SH-SY5Y (cell line): Measurements from ENCODE around the gene WNK2.

Experiments
- GATA2 ChIP-seq: IDR thresholded peaks from 2 replicates; pipeline ENCODE4 v1.6.1; 2011; ENCODE audit warnings: mild to moderate bottlenecking, low read depth, low read length
- GATA3 ChIP-seq: IDR thresholded peaks from 2 replicates; pipeline ENCODE4 v1.6.1; 2011; ENCODE audit warnings: low read depth, mild to moderate bottlenecking, low read length, moderate library complexity

The WNK2 gene

DNA sequence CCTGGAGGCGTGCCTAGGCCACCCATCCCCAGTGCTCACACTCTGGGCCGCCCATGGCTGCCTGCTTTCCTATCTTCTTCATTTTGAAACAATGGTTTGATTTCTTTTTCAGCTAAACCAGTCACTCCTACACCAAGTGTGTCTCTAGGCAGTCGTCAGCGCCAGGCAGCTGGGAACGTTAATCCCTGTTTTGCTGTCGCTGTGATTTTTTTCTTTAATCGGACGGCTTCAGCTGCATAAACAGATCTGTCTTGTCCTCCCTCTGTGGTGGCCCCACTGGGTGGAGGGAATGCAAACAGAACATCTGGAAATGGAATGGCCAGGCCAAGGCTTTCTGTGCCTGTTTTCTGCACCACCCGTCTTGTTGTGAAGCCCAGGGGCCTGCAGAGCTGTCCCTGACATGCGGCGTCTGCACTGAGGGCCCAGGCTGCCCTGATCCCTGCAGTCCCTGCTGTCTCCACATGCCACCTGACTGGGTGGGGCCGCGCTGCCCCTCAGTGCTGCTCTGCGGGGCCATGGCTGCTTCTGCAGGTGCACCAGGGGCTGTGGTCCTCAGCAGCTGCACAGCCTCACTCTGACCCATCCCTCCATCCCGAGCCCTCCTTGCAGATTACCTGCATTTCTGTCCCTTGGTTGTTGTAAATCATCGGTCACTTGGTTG is 51.5 kb downstream of the WNK2 start:
- TF ChIP-seq GATA2, result no peak
- no peak for TF ChIP-seq GATA3

DNA sequence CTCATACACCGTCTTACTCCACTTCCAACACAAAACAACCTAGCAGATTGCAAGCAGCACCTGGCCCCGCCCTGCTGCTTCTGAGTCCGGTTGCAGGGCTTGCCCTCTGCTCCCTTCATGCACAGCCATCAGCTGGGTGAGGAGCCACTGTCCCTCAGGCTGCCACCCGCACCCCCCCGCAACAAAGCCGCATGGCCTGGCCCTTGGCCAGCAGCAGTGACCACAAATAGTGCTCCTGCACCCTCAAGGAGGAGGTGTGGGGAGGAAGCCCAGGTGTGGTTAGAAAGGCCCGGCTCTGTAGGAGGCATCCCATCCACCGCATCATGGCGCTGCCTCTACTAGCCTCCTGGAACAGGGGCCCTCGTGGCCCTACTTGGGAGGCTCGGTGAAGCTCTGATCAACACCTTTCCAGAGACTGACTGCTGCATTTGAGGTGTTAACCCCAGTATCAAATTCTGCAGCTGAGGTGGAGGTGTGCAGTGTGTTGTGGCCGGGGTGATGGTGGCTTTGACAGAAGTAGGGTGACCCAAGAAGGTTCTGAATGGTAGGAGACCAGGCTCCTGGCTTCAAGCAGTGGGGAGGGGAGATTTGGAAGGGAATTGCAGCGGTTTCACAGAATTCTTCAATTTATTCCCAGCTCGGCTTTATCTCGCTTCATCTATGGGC is 52.7 kb downstream of the WNK2 start:
- TF ChIP-seq GATA3 (no peak), GATA2 (no peak)

DNA sequence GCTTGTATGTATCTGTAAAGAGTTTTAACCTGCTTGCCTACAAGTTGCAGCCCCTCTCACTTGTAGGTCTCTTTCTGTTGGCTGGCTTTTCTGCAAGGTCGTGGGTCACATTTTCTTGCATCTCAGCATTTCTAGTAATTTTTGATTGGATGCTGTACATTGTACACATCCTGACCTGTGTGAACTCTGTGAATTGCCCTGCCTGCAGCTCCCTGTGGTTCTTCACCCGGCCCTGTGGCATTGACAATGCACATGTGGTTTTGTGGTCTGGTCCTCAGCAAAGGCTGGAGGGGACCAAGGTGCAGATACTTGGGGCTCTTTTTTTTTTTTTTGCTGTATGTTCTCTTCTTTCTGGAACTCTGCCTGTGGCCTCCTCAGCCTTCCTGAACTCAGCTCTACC is 53.6 kb downstream of the WNK2 start:
- TF ChIP-seq GATA2 (no peak), GATA3 (no peak)

- TF ChIP-seq GATA2 (no peak), GATA3 (no peak)
Measured at GRCh38 chr9:93238953-93239925, 55.3 kb downstream of the WNK2 start.

DNA sequence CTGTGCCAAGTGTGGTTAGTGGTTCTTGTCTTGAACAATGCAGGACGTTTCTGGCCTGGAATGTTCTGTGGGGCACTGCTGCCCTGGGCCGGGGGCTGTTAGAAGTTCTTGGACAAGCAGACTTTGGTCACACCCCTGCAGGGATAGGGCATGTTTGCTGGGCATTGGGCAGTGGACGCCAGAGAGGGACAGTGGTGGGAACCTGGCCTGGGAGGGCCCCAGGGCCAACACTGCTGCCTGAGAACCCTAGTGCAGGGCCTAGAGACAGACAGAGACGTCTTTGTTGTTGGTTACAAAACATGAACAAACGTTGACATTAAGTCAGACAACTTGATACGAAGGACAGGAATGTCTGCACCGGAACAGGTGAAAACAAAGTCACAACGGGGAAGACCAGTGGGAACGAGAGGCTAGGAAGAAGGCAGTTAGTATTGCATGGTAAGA is 57.0 kb downstream of the WNK2 start:
- no peak for TF ChIP-seq GATA3
- no peak for TF ChIP-seq GATA2

DNA sequence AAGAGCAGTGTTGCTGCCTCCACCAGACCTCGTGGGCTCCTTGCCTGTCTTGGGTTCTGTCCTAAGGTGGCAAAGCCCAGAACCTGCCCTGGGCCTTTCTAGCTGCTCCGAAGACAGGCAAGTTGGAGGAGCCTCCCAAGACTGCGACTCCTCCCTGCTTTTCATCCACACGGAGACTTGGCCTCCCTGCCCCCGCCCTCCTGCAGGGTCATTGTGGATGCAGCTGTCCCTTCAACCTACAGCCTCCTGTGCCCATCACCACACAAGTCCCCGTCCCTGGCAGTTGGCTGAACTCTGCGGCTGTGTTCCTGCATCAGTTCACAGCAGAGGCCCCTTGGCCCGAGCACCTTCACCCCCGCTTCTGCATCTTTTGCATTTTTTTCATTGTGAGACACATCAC is 59.2 kb downstream of the WNK2 start:
- TF ChIP-seq GATA2 (no peak), GATA3 (no peak)

DNA sequence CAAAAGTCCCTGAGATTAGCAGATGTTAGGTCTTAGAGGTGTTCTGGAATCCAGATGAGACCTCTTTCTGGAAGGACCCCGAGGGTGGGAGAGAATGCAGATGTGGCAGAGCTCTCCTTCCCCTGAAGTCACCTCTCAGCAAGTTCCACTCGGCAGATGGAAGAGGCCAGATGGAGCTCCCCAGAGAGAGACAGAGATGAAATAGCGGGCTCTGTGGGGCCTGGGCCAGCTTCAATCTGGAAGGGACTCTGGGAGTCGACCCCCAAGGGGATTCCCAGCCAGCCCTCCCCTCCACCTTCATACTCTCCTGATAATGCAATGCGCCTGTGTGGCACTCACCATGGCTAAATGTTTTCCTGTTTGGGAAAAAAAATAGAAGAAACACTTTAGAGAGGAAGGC is 60.2 kb downstream of the WNK2 start:
- TF ChIP-seq GATA2 (no peak), GATA3 (no peak)

- TF ChIP-seq GATA3 (no peak), GATA2 (no peak)
Measured at GRCh38 chr9:93244510-93245436, 60.8 kb downstream of the WNK2 start.

DNA sequence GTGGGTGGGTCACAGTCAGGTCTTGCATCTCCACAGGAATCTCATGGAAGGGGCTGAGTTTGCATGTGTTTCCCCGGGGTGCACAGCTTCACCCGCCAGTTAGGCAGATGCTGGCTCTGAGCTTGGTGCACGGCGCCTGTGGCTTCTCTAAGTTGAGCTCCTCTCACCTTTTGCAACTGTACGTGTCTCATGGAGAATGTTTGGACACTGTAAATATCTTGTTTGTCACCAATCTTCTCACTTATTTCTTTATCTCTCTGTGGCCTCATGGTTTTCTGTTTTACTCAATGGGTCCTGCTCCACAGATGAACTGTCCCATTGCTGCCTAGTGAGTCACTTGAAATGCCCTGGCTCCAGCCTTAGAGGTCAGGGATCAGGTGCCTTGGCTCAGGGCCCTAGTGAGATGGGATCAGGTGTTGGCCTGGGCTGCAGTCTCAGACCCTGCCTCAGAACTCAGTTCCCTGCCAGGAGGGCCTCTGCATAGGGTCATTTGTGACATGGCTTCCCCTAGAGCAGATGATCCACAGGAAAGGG is 61.6 kb downstream of the WNK2 start:
- no peak for TF ChIP-seq GATA3
- TF ChIP-seq GATA2, result no peak

GRCh38 chr9:93246111-93246510 is 62.2 kb downstream of the WNK2 start:
- no peak for TF ChIP-seq GATA3
- no peak for TF ChIP-seq GATA2

DNA sequence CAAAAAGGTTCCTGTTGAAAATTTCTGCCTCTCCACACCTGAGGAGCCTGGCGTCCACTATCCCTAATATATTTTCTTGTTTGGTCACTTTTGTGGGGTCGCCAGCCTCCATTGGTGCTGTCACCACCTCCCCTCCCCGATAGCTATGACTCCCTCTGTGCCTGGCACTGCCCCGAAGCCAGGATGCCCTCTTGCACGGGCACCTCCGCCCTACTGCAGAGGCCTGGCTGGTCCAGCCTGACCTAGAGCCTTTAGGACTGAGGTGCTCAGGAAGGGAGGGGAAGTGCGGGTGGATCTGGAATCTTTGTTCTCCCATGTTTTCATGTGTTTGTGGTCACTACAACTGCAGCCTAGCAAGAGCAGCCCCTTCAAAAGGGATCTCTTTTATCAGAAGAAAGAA is 62.6 kb downstream of the WNK2 start:
- TF ChIP-seq GATA2, result no peak
- no peak for TF ChIP-seq GATA3

DNA sequence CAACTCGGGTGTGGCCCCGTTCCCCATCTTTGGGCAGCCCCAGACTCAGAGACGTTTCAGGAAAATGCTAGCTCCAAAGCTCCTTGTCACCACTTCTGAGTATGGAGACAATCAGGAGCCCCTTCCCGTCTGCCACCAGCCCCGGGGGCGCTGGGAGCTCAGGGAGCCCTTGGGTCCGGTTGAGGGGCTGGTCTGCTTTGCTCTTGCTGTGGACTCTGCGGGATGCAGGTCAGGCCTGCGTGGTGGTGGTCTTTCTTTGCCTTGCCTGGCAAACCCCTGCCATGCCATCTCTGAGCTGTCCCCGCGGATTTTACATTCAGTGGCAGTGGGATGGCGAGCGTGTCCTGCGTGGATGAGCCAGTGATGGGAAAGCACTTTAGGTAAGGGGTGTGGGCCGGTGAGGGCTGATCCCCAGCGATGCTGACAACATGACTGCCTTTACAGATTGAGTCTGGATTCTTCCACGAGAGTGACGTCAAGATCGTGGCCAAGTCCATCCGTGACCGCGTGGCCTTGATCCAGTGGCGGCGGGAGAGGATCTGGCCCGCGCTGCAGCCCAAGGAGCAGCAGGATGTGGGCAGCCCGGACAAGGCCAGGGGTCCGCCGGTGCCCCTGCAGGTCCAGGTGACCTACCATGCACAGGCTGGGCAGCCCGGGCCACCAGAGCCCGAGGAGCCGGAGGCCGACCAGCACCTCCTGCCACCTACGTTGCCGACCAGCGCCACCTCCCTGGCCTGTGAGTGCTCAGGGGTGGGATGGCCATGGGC is 63.3 kb downstream of the WNK2 start:
- TF ChIP-seq GATA2, result no peak
- no peak for TF ChIP-seq GATA3

DNA sequence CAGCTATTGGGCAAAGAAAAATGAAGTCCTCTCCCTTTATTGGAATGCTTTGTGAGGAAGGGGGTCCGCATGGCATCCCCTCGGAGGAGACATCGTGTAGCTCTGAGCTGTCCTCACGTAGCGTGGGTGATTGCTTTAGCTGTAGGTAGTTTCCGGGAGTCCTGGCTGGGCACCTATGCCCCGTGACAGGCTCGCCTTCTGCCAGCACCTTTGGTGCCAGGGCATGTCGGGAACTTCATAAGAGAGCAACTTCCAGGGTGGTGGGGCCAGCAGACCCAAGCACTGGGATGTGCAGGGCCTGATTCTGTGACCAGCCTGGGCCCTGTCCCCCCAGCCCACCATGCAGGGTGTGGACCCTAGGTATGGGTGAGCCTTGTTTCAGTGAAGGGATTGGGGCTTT is 64.0 kb downstream of the WNK2 start:
- TF ChIP-seq GATA2 (no peak), GATA3 (no peak)
